A549 (cell line): ENCODE measurements around the gene ST6GAL1. TPM values are rescaled to one million over a fixed set of nuclear protein-coding genes. Genes with fewer than 3 reads are reported as not detected.

ENCODE experiments used
- ATAC-seq, 2 experiments: fragments of 200-7000 bp in 1 of 2; fragments of >200 bp in 1 of 2; cut with Nextera tagmentation in 1 of 2; cut with Tn5 transposase in 1 of 2; 3 replicates each; pipeline versions ENCODE4 v1.8.0 to v1.9.1; 2018 to 2020; ENCODE audit warnings: mild to moderate bottlenecking in 1 of 2, moderate library complexity in 1 of 2
- CTCF ChIA-PET: fragments of 300-600 bp; sonication (Branson Sonifier 250); formaldehyde crosslinking; extraction: SDS; loops from one replicate; lab custom pipeline; 2021; ENCODE audit warnings: antibody characterized with exemption, inconsistent platforms; lab: Yijun Ruan, JAX
- POLR2A ChIA-PET: fragments of 350-600 bp; formaldehyde crosslinking; extraction: SDS; loops from one replicate; lab custom pipeline; 2021; ENCODE audit warnings: antibody characterized with exemption, inconsistent platforms; lab: Yijun Ruan, JAX
- DNase-seq, 2 experiments: peaks; one replicate each; pipeline versions ENCODE4 v3.0.0 to v3.0.0-alpha.2; 2011 to 2016; ENCODE audit warnings: low read depth in 1 of 2, low spot score in 1 of 2
- FAIRE-seq: peaks from 2 replicates; lab custom pipeline; 2011; peaks lifted over from hg19 to GRCh38; lab: Jason Lieb, UNC
- H3K27ac ChIP-seq, 2 experiments: fragments of >200 bp; sonication (Bioruptor Twin); formaldehyde crosslinking; 3 replicates each; pipeline ENCODE4 v1.5.1; 2016 to 2017
- H3K4me1 ChIP-seq: fragments of >200 bp; sonication (Bioruptor Twin); formaldehyde crosslinking; 3 replicates; pipeline ENCODE4 v1.6.1; 2016
- H3K4me2 ChIP-seq: fragments of >200 bp; sonication (Bioruptor Twin); formaldehyde crosslinking; 3 replicates; pipeline ENCODE4 v1.6.1; 2016
- H3K4me3 ChIP-seq: fragments of >200 bp; sonication (Bioruptor Twin); formaldehyde crosslinking; 3 replicates; pipeline ENCODE4 v1.5.1; 2016
- H3K9me3 ChIP-seq: fragments of >200 bp; sonication (Bioruptor Twin); formaldehyde crosslinking; 3 replicates; pipeline ENCODE4 v1.6.1; 2016
- E2F6 ChIP-seq: IDR thresholded peaks from 2 replicates; pipeline ENCODE4 v1.6.1; 2012; ENCODE audit warnings: low read depth, borderline replicate concordance
- EHMT2 ChIP-seq: fragments of 200-600 bp; sonication (generic); IDR thresholded peaks from 2 replicates; pipeline ENCODE4 v1.6.1; 2016; ENCODE audit warnings: antibody characterized with exemption, low read depth, mild to moderate bottlenecking, moderate library complexity
- EP300 ChIP-seq, 2 experiments: fragments of >200 bp; sonication (Bioruptor Twin); formaldehyde crosslinking; IDR thresholded peaks; 2 replicates in 1 of 2; 3 replicates in 1 of 2; pipeline ENCODE4 v1.6.1; 2016 to 2017
- MAFK ChIP-seq: fragments of 450-650 bp; IDR thresholded peaks from 2 replicates; pipeline ENCODE4 v1.6.1; 2014; ENCODE audit not compliant: partially characterized antibody
- MAZ ChIP-seq: fragments of 150-350 bp; IDR thresholded peaks from 2 replicates; pipeline ENCODE4 v1.6.1; 2014; ENCODE audit warnings: antibody characterized with exemption, low read depth, low read length, borderline replicate concordance
- NFE2L2 ChIP-seq: fragments of 150-350 bp; conservative IDR thresholded peaks from 2 replicates; pipeline ENCODE4 v1.6.1; 2014; ENCODE audit warnings: low read length
- NPAS2 ChIP-seq: fragments of 250-450 bp; sonication (Bioruptor Pico); IDR thresholded peaks from 2 replicates; pipeline ENCODE4 v1.8.0; 2022; ENCODE audit warnings: mild to moderate bottlenecking, moderate library complexity, borderline replicate concordance
- RAD21 ChIP-seq, 2 experiments: fragments of >200 bp in 1 of 2; sonication (Bioruptor Twin) in 1 of 2; formaldehyde crosslinking in 1 of 2; IDR thresholded peaks in 1 of 2; conservative IDR thresholded peaks in 1 of 2; 2 replicates in 1 of 2; 3 replicates in 1 of 2; pipeline ENCODE4 v1.6.1; 2012 to 2018; ENCODE audit warnings: inconsistent platforms in 1 of 2
- RARB ChIP-seq: fragments of 250-450 bp; sonication (Bioruptor Pico); IDR thresholded peaks from 2 replicates; pipeline ENCODE4 v1.8.0; 2021; ENCODE audit warnings: mild to moderate bottlenecking, moderate library complexity
- RCOR1 ChIP-seq: fragments of 150-350 bp; IDR thresholded peaks from 2 replicates; pipeline ENCODE4 v1.6.1; 2014; ENCODE audit warnings: antibody characterized with exemption, low read length, low read depth
- RFX5 ChIP-seq: fragments of 450-650 bp; IDR thresholded peaks from 2 replicates; pipeline ENCODE4 v1.7.1; 2014; ENCODE audit warnings: antibody characterized with exemption, mild to moderate bottlenecking, moderate library complexity
- TP53 ChIP-seq: fragments of 250-450 bp; sonication (Bioruptor Pico); IDR thresholded peaks from 2 replicates; pipeline ENCODE4 v1.5.0; 2021; ENCODE audit warnings: mild to moderate bottlenecking, moderate library complexity
- WGBS: methylation state at CpG from one replicate; pipeline ENCODE4 v1.1.6; 2017; ENCODE audit errors: missing lambda C conversion rate; 5-methylcytosine and 5-hydroxymethylcytosine counted together
- polyA plus RNA-seq, 4 experiments: library from polyadenylated mRNA; depleted of rRNA in 3 of 4; stranded (reverse); fragments of >200 nt; fragmentation: RNase III in 1 of 4; extraction: RNeasy Plus Mini Kit Qiagen cat#74134 plus additional on column Dnase treatment in 1 of 4; gene quantifications; 2 replicates in 3 of 4; 3 replicates in 1 of 4; pipeline ENCODE4 v1.2.3, GENCODE V29; 2011 to 2017
- TF ChIP-seq, protein P1 (sequence below): fragments of 200-600 bp; sonication (generic); IDR thresholded peaks from 2 replicates; pipeline ENCODE4 v1.6.1; 2016; ENCODE audit warnings: antibody characterized with exemption, mild to moderate bottlenecking, moderate library complexity
- TF ChIP-seq, protein P2 (sequence below): fragments of >200 bp; sonication (Bioruptor Twin); formaldehyde crosslinking; IDR thresholded peaks from 2 replicates; pipeline ENCODE4 v1.6.1; 2016
- TF ChIP-seq, protein P3 (sequence below): fragments of >200 bp; sonication (Bioruptor Twin); formaldehyde crosslinking; IDR thresholded peaks from 3 replicates; pipeline ENCODE4 v1.6.1; 2016

ST6GAL1 gene
- polyA plus RNA-seq, 2 of the 4 experiments (the other 2 are of a cell fraction) = 3.9 to 6.5 TPM

GRCh38 chr3:186922224-186922623 is 8.1 kb upstream of the ST6GAL1 start:
- FAIRE-seq = no peak
- TF ChIP-seq EP300 (IDR thresholded peaks at IDR 0.05) = no peak
- ChIA-PET CTCF (interaction anchor here (1.6 to 2.5 kb wide), 2 partner anchors 10 to 73 kb away, joined by 4 to 8 read pairs; no protein-coding TSS in a partner anchor), POLR2A (no interaction called here)
- DNase-seq = no peak
- Histone ChIP-seq H3K4me1 (no peaks in the 10 kb centered on the region), H3K4me3 (no peak overlapping the region), H3K4me2 (no peak overlapping the region), H3K9me3 (no peaks in the 10 kb centered on the region), H3K27ac (no peak overlapping the region)
- no peak for ATAC-seq
- WGBS = 88% methylated on average over 2 of the region's 9 CpGs

- no peak for DNase-seq
- FAIRE-seq = no peak
- no peak overlapping the region for H3K4me2 ChIP-seq
- TF ChIP-seq, protein P1, sequence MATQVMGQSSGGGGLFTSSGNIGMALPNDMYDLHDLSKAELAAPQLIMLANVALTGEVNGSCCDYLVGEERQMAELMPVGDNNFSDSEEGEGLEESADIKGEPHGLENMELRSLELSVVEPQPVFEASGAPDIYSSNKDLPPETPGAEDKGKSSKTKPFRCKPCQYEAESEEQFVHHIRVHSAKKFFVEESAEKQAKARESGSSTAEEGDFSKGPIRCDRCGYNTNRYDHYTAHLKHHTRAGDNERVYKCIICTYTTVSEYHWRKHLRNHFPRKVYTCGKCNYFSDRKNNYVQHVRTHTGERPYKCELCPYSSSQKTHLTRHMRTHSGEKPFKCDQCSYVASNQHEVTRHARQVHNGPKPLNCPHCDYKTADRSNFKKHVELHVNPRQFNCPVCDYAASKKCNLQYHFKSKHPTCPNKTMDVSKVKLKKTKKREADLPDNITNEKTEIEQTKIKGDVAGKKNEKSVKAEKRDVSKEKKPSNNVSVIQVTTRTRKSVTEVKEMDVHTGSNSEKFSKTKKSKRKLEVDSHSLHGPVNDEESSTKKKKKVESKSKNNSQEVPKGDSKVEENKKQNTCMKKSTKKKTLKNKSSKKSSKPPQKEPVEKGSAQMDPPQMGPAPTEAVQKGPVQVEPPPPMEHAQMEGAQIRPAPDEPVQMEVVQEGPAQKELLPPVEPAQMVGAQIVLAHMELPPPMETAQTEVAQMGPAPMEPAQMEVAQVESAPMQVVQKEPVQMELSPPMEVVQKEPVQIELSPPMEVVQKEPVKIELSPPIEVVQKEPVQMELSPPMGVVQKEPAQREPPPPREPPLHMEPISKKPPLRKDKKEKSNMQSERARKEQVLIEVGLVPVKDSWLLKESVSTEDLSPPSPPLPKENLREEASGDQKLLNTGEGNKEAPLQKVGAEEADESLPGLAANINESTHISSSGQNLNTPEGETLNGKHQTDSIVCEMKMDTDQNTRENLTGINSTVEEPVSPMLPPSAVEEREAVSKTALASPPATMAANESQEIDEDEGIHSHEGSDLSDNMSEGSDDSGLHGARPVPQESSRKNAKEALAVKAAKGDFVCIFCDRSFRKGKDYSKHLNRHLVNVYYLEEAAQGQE = no peak
- TF ChIP-seq NPAS2 (CRISPR knock-in tag) = no peak
- TF ChIP-seq RAD21 (conservative IDR thresholded peaks at IDR 0.05 in 1 of 2, IDR thresholded peaks at IDR 0.05 in 1 of 2) = no peak
- no peak overlapping the region for H3K27ac ChIP-seq
- no peaks in the 10 kb centered on the region for H3K9me3 ChIP-seq
- ChIA-PET CTCF (interaction anchor here (1.6 kb wide), 1 partner anchor 10 kb away, joined by 4 read pairs; no protein-coding TSS in a partner anchor), POLR2A (no interaction called here)
- 95% methylated on average over 5 of the region's 5 CpGs for WGBS
- H3K4me1 ChIP-seq = no peaks in the 10 kb centered on the region
- no peak for ATAC-seq
- H3K4me3 ChIP-seq = no peak overlapping the region
These were observed 7.5 kb upstream of the ST6GAL1 start for GRCh38 chr3:186922790-186923189.

- WGBS = 83% methylated on average over 3 of the region's 3 CpGs
- no peaks in the 10 kb centered on the region for H3K9me3 ChIP-seq
- H3K4me1 ChIP-seq = no peaks in the 10 kb centered on the region
- no peak overlapping the region for H3K4me2 ChIP-seq
- ChIA-PET POLR2A (no interaction called here), CTCF (interaction anchor here (1.6 kb wide), 1 partner anchor 9 kb away, joined by 4 read pairs; no protein-coding TSS in a partner anchor)
- DNase-seq (no peak), FAIRE-seq (no peak), ATAC-seq (no peak)
- no peak overlapping the region for H3K4me3 ChIP-seq
- no peak for TF ChIP-seq RCOR1
- TF ChIP-seq, protein P2, sequence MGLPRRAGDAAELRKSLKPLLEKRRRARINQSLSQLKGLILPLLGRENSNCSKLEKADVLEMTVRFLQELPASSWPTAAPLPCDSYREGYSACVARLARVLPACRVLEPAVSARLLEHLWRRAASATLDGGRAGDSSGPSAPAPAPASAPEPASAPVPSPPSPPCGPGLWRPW = no peak
- TF ChIP-seq, protein P3, sequence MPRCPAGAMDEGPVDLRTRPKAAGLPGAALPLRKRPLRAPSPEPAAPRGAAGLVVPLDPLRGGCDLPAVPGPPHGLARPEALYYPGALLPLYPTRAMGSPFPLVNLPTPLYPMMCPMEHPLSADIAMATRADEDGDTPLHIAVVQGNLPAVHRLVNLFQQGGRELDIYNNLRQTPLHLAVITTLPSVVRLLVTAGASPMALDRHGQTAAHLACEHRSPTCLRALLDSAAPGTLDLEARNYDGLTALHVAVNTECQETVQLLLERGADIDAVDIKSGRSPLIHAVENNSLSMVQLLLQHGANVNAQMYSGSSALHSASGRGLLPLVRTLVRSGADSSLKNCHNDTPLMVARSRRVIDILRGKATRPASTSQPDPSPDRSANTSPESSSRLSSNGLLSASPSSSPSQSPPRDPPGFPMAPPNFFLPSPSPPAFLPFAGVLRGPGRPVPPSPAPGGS = no peak
- TF ChIP-seq RARB (CRISPR knock-in tag) = no peak
- TF ChIP-seq EP300 (IDR thresholded peaks at IDR 0.05) = no peak
- no peak for TF ChIP-seq E2F6
- no peak for TF ChIP-seq RAD21 (conservative IDR thresholded peaks at IDR 0.05 in 1 of 2, IDR thresholded peaks at IDR 0.05 in 1 of 2)
- no peak for TF ChIP-seq RFX5
- TF ChIP-seq TP53 (CRISPR knock-in tag) = no peak
- TF ChIP-seq EHMT2 = no peak
- TF ChIP-seq NFE2L2 = no peak
- TF ChIP-seq MAFK = no peak
- TF ChIP-seq MAZ = no peak
- no peak overlapping the region for H3K27ac ChIP-seq
These were observed 7.1 kb upstream of the ST6GAL1 start for GRCh38 chr3:186923241-186923640.
